ENCODE data around the gene DISC1. TPM values are rescaled to one million over a fixed set of nuclear protein-coding genes. Genes with fewer than 3 reads are reported as not detected.
"Not testable (repeated sequence)": the region's sequence is repeated elsewhere in the genome, so short reads cannot be mapped to it uniquely, and the experiment has no call there.

The DISC1 gene
- total and polyA plus RNA-seq, 8 donors: 0.42 to 6.6 (median 1.5) TPM

DNA sequence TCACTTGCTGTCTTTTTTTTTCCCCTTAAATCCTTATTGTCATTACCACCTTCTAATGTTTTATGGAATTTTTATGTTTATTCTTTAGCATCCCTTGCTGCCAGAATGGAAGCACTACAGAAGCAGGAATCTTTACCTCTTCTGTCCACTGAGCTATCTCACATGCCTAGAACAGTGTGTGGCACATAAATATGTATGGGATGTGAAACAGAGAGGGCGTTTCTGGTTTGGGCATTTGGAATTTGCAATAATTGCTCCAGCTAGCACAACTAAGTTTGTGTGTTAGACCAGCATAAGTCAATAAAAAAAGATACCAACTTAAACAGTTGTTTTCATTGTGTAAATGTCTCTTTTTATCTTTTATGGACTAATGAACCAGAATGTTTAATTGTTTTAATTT, 330.8 kb downstream of the DISC1 start:
- H3K9me3 ChIP-seq: no peaks in the 10 kb centered on the region
- H3K27me3 ChIP-seq: no peaks in the 10 kb centered on the region
- intact Hi-C loops (cut with DNase I): no loop called here
- H3K27ac ChIP-seq: no peak overlapping the region
- H3K4me1 ChIP-seq: no peaks in the 10 kb centered on the region
- no peak overlapping the region for H3K4me3 ChIP-seq
- TF ChIP-seq, protein P1, sequence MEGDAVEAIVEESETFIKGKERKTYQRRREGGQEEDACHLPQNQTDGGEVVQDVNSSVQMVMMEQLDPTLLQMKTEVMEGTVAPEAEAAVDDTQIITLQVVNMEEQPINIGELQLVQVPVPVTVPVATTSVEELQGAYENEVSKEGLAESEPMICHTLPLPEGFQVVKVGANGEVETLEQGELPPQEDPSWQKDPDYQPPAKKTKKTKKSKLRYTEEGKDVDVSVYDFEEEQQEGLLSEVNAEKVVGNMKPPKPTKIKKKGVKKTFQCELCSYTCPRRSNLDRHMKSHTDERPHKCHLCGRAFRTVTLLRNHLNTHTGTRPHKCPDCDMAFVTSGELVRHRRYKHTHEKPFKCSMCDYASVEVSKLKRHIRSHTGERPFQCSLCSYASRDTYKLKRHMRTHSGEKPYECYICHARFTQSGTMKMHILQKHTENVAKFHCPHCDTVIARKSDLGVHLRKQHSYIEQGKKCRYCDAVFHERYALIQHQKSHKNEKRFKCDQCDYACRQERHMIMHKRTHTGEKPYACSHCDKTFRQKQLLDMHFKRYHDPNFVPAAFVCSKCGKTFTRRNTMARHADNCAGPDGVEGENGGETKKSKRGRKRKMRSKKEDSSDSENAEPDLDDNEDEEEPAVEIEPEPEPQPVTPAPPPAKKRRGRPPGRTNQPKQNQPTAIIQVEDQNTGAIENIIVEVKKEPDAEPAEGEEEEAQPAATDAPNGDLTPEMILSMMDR (IDR thresholded peaks at IDR 0.05): no peak
- ATAC-seq (no peak), FAIRE-seq (no peak), DNase-seq (no peak)
- WGBS, 2 donors: 37 to 50% methylated on average over 1 of the region's 1 CpG
- H3K36me3 ChIP-seq: no peaks in the 10 kb centered on the region

DNA sequence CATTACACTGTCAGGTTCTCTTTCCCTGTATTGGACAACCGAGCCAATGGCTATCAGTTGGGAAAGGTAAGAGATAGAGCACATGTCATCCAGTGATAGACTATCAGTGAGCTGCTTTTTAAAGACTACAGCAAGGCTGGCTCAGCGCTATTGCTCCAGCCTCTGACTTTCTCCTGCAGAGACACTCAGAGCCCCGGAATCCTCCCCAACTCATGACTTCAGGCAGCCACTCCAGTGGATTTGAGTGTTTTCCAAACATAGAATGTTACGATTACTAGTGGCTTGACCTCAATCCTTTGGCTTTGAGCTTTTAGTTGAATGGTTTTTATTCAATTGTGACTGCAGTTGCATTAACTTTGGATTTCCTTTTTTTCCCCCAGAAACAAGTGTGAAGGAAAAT, 331.9 kb downstream of the DISC1 start:
- H3K27ac ChIP-seq: no peak overlapping the region
- whole genome bisulfite sequencing, 2 donors: 62 to 71% methylated on average over 4 of the region's 4 CpGs

DNA sequence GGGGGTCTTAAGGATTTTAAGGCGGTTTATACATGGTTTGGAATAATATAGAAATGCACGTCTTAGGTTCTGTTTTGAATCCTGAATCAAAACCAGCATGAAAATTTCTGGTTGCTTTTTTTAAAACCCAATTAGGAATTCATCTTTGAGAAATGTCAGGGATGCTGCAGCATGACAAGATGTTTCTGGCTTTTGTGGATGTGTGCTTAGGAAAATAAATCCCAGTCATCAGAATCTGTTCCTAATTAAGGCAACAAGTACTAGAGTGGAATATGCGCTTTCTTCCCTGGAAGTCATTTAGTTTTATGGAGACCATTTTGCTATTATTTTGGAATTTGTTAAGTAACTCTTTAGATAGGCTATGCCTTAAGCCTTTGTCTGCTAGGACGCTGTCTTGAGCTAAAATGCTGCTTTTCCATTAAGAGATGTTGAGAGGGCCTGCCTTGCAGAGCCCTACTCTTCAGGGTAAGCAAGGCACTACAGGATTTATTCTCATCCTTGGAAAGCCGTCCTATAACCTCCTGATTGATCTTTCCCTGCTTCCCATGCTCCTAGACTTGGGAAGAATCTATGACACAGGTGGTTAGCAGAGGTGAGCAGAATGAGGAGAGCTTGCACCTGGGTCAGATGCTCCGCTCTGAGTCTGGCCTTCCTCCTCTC, 332.8 kb downstream of the DISC1 start:
- no peaks in the 10 kb centered on the region for H3K9me3 ChIP-seq
- H3K4me3 ChIP-seq: no peak overlapping the region
- FAIRE-seq (no peak), DNase-seq (no peak), ATAC-seq (no peak)
- no peaks in the 10 kb centered on the region for H3K27me3 ChIP-seq
- TF ChIP-seq, protein P1 (IDR thresholded peaks at IDR 0.05): no peak
- H3K4me1 ChIP-seq: no peaks in the 10 kb centered on the region
- 81 to 91% methylated on average over 6 of the region's 6 CpGs for WGBS, 2 donors
- H3K27ac ChIP-seq: no peak overlapping the region
- H3K36me3 ChIP-seq: no peaks in the 10 kb centered on the region
- intact Hi-C loops (cut with DNase I): no loop called here

More for the DNA sequence above, 331.9 kb downstream of the DISC1 start:
- intact Hi-C loops (cut with DNase I): no loop called here
- TF ChIP-seq, protein P1 (IDR thresholded peaks at IDR 0.05): no peak
- FAIRE-seq (no peak), ATAC-seq (no peak), DNase-seq (no peak)
- Histone ChIP-seq H3K4me3 (no peak overlapping the region), H3K27me3 (no peaks in the 10 kb centered on the region), H3K9me3 (no peaks in the 10 kb centered on the region), H3K4me1 (no peaks in the 10 kb centered on the region), H3K36me3 (no peaks in the 10 kb centered on the region)

DNA sequence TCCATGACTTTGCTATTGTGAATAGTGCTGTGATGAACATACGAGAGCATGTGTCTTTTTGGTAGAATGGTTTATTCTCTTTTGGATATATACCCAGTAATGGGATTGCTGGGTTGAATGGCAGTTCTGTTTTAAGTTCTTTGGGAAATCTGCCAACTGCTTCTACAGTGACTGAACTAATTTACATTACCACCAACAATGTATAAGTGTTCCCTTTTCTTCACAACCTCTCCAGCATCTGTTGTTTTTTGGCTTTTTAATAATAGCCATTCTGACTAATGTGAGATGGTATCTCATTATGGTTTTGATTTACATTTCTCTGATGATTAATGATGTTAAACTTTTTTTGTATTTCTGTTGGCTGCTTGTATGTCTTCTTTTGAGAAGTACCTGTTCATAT, 335.2 kb downstream of the DISC1 start:
- intact Hi-C loops (cut with DNase I); H3K27me3 ChIP-seq; H3K4me1 ChIP-seq; H3K27ac ChIP-seq; H3K36me3 ChIP-seq; H3K4me3 ChIP-seq; H3K9me3 ChIP-seq; ATAC-seq; DNase-seq; FAIRE-seq: not testable (repeated sequence)
- WGBS, 2 donors: 78 to 89% methylated on average over 1 of the region's 1 CpG

DNA sequence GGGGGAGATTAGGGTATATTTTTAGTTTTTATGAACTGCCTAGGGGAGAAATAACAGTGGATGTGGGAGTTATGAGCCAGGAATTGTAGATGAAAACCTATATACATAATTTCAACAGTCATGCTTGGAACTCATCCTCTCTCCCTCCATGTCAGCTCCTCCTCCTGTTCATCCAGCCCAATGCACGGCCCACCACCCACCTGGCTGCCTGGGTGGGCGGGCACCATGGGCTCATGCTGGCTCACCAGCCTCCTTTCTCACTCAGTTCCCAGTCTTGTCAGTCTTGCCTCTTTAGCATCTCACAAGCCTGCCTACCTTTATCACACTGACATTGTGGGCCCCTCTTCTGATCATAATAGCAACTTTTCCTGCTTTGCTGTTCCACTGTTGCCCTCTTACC, 336.0 kb downstream of the DISC1 start:
- DNase-seq: no peak
- no peak for FAIRE-seq
- TF ChIP-seq, protein P1 (IDR thresholded peaks at IDR 0.05): no peak
- no peak for ATAC-seq
- Histone ChIP-seq H3K27me3 (no peaks in the 10 kb centered on the region), H3K4me1 (no peaks in the 10 kb centered on the region), H3K27ac (no peak overlapping the region), H3K4me3 (no peak overlapping the region), H3K9me3 (no peaks in the 10 kb centered on the region), H3K36me3 (no peaks in the 10 kb centered on the region)
- 72 to 88% methylated on average over 2 of the region's 2 CpGs for WGBS, 2 donors
- intact Hi-C loops (cut with DNase I): no loop called here
